Prostate gland (tissue), 2 donors: ENCODE measurements around the gene HNRNPM.

Experiments used
- CTCF ChIP-seq, 4 experiments: fragments of 200-600 bp in 2 of 4; fragments of 450-650 bp in 2 of 4; sonication (generic) in 2 of 4; IDR thresholded peaks; 1 replicate in 3 of 4; 2 replicates in 1 of 4; pipeline ENCODE4 v1.5.1; 2016 to 2019; ENCODE audit warnings: antibody characterized with exemption in 4 of 4, mild to moderate bottlenecking in 2 of 4, moderate library complexity in 2 of 4
- POLR2AphosphoS5 ChIP-seq: sonication (generic); formaldehyde crosslinking; IDR thresholded peaks from one replicate; pipeline ENCODE4 v1.6.1; 2017; ENCODE audit warnings: antibody characterized with exemption

DNA sequence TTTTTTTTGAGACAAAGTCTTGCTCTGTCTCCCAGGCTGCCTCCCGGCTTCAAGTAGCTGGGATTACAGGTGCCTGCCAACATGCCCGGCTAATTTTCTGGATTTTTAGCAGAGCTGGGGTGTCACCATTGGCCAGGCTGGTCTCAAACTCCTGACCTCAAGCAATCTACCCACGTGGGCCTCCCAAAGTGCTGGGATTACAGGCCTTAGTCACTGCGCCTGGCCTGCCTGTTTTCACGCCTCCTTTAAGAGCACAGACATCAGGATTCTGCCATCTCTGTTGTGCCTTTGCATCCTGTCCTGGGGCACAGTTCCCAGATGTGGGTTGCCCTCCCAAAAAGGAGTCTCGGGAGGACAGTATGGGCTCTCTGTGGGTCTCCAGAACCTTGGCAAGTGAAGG lies 60.1 kb downstream of the HNRNPM start:
- TF ChIP-seq CTCF (IDR thresholded peaks at IDR 0.05) (no peak), POLR2AphosphoS5 (no peak)
